Endometrial microvascular endothelial cells (primary cell): Measurements from ENCODE around the gene ZFP14. TPM values are rescaled to one million over a fixed set of nuclear protein-coding genes. Genes with fewer than 3 reads are reported as not detected.
"Not testable (repeated sequence)": the region's sequence is repeated elsewhere in the genome, so short reads cannot be mapped to it uniquely, and the experiment has no call there.

Experiments used
- in situ Hi-C: cut with HindIII; loops from 2 replicates; pipeline ENCODE4 v1.10.0; 2017; ENCODE audit warnings: low sequenced_read_pairs, low pct_unique_long_range_greater_than_20kb; ENCODE audit errors: inconsistent ontology term
- total RNA-seq: library from RNA; depleted of rRNA; stranded (reverse); fragments of >200 nt; gene quantifications from one replicate; pipeline ENCODE4 v1.2.3, GENCODE V29; 2015; ENCODE audit errors: inconsistent ontology term

The ZFP14 gene
- total RNA-seq, 1 donor from 2014 or later: 0.65 TPM

DNA sequence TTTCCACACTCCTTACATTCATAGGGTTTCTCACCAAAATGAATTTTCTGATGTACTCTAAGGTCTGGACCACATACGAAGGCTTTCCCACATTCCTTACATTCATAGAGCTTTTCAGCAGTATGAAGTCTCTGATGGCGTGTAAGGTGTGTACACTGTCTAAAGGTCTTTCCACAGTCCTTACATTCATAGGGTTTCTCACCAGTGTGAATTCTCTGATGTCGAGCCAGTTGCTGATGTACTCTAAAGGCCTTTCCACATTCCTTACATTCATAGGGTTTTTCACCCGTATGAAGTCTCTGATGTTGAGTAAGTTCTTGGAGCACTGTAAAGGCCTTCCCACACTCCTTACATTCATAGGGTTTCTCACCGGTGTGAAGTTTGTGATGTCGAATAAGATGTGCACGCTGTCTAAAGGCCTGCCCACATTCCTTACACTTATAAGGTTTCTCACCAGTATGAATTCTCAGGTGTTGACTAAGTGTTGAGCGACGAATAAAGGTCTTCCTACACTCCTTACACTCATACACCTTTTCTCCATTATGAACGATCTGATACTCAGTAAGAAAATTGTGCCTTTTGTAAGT lies 38.1 kb downstream of the ZFP14 start:
- in situ Hi-C loops: no loop called here

DNA sequence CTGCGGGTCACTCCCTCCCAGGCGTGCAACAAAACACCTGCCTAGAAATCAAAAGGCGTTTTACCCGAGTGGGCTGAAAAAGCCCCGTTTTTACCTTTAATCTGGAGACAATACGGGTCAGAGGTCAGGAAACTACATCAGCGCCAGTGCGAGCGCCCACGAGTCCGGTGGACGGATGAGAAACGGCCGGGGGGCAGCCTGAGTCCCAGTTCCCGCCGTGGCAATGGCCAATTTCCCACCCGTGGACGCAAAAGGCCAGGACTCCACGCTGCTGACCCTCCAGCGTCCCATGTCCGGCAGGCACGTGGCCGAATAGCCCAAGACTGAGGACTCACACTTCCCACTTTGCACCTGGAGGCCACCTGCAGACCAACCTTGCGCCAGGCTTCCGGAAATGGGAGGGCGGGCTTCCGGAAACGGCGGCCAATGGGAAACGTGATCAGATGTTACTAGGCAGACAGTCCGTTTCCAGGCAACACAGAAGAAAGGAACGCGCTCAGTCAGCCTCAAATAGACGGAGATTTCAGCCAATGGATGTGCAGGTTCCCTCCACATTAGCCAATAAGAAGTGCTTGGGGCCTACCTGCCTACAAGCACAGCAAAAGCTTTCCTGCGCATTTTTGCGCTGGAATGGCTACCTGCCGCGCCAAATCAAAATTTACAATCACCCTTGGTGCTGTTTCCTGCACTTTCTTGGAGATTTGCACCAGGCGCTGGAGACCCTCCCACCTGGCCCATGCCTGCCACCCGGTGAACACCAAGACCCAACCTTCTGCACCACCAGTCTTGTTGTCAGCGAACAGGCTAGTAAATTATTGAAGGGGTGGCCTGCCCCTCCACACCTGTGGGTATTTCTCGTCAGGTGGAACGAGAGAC lies 47.4 kb downstream of the ZFP14 start:
- in situ Hi-C loops: no loop called here

DNA sequence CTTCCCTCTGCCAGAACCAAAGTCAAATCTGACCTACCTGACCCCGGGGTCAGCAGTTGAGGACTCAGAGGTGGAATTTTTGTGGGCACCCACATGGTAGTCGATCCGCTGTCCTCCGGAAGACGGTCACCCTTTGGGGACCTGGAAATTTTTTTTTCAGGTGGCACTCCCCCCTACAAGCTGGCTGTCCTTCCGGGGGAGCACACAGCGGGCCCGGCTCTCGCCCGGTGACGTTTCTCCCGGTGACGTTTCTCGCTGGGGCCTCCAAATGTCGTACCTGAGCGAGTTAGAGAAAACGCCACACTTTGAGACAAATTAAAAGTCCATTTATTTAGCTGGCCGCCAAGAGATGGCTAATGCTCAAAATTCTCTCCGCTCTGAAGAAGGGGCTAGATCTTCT lies 48.8 kb downstream of the ZFP14 start:
- in situ Hi-C loops: no loop called here

DNA sequence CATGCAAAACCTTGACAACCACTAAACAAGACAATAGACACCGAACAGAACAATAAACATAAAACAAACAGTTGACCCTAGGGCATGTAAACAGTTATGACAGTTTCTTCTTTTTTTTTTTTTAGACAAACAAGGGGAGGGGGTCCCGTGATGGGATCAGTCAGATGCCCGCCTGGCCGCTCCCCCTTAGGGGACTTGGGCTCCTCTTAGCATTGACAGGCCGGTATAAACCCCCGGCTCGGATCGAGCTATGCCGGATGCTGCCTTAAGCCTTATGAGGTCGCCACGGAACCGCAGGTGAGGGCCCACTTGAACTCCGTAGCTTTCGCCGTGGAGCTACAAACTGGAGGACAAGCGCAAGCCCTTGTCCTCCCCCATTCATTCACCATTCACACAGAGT lies 49.5 kb downstream of the ZFP14 start:
- in situ Hi-C loops: not testable (repeated sequence)

DNA sequence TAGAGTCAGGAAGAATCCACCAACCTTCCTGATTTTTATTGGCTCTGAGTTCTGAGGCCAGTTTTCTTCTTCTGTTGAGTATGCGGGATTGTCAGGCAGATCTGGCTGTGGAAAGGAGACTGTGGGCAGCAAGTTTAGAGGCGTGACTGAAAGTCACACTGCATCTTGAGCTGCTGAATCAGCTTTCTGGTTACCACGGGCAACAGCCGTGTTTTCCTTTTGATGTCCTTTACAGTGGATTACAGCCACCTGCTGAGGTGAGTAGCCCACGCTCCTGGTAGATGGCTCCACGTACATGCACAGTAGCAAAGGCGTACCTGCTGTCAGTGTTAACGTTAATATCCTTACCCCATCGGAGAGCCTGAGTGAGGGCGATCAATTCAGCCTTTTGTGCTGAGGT lies 52.4 kb downstream of the ZFP14 start:
- in situ Hi-C loops: not testable (repeated sequence)

DNA sequence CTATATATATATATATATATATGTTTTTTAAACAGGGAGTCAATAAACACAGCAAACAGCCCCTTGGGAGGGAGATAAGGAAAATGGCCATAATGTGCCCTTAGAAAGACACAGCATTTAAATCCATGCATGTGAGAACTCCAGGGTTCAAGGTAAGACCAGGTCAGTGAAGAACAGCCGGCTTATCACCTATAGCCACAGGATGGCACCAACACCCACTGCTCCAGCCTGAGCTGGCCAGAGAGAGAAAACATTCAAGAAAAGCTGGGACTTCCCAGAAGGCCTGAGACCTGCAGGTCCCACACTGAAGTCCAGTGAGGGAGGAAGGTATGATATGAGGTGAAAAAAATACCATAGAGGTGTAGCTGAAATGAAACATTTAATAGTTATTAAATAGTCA lies 63.8 kb downstream of the ZFP14 start:
- in situ Hi-C loops: not testable (repeated sequence)

DNA sequence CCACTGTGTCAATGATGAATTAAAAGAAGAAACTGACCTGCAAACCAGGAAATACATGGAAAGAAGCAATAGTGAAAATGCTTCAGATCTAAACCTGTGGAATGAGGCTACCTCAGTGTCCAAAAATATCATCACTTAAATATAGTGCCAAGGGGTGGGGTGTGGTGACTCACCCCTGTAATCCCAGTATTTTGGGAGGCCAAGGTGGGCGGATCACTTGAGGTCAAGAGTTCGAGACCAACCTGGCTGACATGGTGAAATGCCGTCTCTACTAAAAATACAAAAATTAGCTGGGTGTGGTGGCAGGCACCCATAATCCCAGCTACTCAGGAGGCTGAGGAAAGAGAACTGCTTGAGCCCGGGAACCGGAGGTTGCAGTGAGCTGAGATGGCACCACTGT lies 64.9 kb downstream of the ZFP14 start:
- in situ Hi-C loops: not testable (repeated sequence)

DNA sequence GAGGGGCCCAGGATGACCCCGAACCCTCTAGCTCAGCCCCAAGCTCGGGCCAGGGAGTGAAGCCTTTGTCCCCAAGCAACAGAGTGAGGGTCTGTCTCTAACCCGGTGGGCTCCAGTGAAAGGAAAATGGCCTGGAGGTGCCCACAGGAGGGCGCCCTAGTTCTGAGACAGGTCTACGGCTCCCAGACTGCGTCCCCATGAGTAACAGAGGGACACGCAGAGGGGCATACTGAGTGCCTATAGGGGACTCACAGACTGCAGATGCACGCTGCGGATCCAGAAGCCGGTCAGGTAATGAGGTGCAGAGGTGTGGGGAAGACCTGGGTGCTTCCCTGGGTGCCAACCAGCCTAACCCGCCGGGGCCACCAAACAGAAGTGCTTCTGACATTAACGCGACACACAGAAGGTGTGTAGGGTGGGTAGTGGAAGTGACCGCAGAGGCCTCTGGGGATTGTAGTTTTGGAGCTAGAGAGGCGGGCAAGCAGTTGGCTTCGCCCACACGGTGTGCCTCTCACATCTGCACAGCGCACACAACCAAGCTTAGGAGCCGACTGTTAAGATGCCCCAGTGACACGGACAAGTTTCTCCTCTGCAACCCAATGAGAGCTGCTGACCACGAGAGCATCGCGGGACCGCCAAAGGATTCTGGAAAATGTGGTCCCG lies 67.8 kb downstream of the ZFP14 start:
- in situ Hi-C loops: not testable (repeated sequence)

DNA sequence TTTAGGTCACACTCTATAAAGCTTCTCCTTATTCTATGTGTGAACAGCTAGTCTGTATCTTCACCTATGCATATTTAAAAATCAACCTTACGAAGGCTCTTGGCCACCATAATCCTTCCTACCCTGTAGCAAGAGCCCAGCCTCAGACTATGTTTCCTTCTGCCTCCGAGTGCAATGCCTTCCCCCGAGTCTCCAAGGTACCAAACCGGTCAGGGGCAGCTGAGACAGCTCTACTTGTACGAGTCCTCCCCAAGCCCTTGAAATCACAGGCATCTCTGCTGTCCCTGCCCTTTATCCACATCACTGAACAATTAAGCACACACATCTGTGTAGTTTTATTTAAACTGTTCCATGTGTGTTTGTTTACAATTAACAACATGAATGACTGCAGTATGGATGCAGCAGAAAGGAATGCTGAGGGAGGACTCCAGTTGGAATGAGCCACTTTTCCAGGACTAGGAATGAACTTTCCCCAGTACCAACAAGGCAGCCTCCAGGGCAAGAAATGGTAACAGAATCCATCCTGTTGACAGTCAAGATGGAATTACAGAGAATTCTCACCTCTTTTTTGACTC lies 68.5 kb downstream of the ZFP14 start:
- in situ Hi-C loops: not testable (repeated sequence)

DNA sequence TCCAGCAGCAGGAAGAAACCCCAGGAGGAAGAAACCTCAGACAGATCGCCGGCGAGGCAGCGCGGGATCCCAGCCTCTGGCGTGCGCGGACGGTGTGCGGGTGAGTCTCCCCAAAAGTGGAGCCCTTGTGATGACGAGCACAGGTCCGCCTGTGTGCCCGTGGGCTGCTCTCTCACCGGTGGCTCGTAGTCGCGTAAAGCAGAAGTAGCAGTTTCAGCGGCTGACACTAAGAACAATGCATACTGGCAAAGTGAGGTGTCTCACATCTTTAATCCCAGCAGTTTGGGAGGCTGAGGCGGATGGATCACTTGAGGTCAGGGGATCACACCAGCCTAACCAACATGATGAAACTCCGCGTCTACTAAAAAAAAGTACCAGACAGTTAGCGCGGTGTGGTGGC lies 69.2 kb downstream of the ZFP14 start:
- in situ Hi-C loops: not testable (repeated sequence)

DNA sequence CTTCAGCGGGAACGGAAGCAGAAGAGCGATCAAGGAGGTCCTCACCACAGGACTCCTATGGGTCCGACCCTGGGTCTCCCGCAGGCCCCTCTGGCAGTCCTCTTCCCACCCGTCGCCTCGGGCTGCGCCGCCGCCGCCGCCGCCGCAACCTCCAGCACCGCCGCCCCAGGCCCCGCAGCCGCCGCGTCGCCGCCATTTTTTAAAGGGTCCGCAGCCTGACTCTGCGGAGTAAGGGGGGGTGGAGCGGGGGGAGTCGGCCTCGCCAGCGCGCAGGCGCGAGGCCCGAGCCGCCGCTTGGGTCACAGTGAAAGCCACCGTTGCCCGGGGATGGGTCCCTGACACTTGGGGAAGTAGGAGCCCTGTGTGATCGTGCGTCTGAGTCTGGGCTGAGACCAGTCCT lies 69.7 kb downstream of the ZFP14 start:
- in situ Hi-C loops: not testable (repeated sequence)

DNA sequence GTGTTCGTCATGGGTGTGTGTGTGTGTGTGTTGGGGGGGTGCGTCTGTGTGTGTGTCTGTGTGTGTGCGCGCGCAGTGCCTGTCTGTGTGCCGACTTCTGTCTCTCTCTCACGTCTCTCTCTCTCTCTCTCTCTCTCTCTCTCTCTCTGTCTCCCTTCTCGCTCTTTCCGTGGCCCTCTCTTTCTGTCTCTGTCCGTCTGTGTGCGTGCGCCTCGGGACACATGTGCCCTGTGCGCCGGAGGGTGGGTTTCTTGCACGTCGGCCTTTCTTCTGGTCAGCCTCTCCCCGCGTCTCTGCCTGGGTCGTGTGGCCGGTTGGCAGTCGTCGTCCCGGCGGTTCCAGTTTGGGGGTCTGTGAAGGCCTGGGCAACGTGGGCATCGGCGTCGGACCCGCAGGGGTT lies 86.7 kb downstream of the ZFP14 start:
- in situ Hi-C loops: not testable (repeated sequence)

Other genes starting within 250 kb of the ZFP14 start
- 169 TPM for gene CAPNS1, start 239.1 kb downstream of the ZFP14 start, total RNA-seq
- 23.4 TPM for gene COX7A1, start 226.8 kb downstream of the ZFP14 start, total RNA-seq
- 4.9 TPM for gene ZNF565, start 164.5 kb downstream of the ZFP14 start, total RNA-seq
- 60.9 TPM for gene ZNF146, start 164.1 kb downstream of the ZFP14 start, total RNA-seq
- 5.8 TPM for gene ZFP82, start 39.4 kb upstream of the ZFP14 start, total RNA-seq
- 10.8 TPM for gene ZNF566, start 110.4 kb upstream of the ZFP14 start, total RNA-seq
- gene ZNF260, start 149.1 kb upstream of the ZFP14 start, total RNA-seq: 6.9 TPM
- 2.6 TPM for gene ZNF529, start 194.1 kb upstream of the ZFP14 start, total RNA-seq
- 1.3 TPM for gene ZNF382, start 226.1 kb upstream of the ZFP14 start, total RNA-seq